HG02571 (cell line): Measurements from ENCODE around the gene KIAA1328.

Source experiments
- ATAC-seq: cut with Tn5 transposase; IDR thresholded peaks from one replicate; pipeline ENCODE4 v1.9.1; 2021; ENCODE audit warnings: mild to moderate bottlenecking, moderate library complexity; ENCODE audit not compliant: unreplicated experiment

KIAA1328 gene

DNA sequence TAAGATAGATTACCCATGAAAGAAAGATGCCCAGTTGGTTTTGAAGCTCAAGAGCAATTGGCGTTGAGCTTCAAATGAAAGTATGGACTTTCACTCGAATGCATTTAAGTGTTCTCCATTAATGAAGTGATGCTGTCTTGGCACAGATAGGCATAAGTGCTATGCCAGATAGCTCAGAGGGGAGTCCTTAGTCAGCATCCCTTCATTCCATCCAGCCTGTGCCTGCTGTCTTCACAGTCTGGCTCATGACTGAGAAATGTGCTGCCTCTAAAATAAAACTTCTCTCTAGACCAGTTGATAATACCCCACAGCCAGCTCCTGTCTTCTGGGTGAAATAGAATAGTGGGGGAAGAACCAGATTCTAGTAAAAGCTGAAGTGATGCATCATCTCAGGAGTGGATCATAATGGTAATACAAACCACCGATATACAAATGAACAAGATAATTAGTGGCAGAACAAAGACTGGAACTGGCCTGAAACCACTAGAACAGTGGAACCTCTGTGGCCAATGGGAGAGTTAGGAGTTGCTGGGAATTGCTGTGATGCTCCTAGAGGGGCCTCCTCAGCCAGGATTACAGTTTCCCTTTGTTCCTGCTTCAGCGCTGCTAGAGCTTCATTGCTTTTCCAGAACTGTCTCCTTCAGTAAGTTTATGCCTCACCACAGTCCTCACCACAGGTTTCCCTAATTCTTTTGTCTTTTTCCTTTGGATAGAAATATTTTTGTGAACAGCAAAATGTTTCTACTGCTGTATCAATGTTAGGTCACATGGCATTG is 359.3 kb downstream of the KIAA1328 start:
- ATAC-seq: no peak

DNA sequence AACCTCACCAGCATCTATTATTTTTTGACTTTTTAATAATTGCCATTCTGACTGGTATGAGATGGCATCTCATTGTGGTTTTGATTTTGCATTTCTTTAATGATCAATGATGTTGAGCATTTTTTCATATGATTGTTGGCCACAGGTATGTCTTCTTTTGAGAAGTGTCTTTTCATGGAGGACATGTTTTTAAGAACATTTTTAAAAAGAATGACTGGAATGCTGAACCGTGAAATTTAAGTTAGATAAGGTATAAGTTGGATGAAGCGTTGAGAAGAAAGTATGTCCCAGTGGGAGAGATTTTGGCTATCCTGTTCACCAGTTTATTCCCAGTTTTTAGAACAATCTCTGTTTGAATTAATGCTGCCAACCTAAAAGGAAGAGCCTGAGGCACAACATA is 370.8 kb downstream of the KIAA1328 start:
- ATAC-seq: no peak

DNA sequence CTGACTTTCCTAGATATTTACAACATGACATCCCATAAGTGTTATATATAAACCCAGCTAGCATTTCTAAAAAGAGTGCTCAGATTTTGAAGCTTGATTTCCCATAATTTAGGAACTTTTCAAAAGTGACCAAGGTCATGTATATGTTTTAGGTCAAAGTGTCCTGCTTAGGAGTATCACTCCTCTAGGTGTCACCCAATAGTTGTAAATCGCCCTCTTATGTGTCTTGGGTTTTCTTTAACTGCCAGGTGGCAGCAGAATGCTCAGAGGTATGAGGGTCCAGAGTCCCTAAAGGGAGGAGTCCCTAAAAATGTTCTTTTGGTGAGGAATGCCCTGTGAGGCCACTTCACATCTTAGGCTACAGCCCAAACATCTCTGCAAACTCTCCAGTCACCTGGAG is 378.4 kb downstream of the KIAA1328 start:
- ATAC-seq: no peak

DNA sequence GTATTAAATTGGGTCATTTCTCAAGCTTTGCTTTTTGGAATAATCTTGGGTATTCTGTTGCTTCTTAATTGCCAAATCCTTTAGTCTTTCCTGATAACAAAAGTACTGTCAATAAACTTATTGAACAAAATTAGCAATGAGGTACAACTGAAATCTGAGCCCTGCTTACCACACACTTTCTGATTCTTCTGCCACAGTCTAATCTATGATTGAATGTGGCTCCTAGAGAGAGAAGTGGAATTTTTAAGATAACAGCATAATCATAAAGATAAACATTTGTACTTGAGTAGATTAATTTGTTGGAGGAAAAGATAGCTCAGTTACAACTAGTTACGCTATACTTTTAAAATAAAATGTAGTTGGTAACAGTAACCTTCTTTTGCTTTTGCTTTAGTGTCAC is 381.9 kb downstream of the KIAA1328 start:
- ATAC-seq: no peak

DNA sequence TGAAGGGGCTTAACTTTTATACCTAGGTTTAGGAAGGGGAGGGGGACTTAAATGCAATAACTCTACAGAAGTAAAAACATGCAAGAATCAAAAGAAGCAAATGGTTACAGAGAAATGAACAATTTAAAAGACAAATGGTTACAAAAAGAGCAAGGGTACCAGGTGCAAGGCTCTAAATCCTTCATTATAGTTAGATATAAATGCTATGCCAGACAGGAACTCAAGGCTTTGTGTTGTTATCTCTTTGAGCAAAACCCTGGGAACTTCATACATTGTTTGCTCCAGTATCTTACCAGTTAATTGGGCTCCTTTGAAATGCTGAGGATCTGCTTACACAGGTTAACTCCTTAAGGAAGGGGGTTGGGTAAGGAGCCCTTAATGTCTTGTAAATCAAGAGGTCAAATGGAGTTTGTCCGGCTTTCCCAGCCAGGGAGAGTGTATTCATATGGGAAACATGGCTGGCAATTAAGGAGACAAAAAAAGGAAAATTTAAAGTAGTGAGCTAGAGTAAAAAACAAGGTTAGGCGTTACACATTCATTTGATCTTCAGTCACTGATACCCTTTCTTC is 389.2 kb downstream of the KIAA1328 start:
- no peak for ATAC-seq

DNA sequence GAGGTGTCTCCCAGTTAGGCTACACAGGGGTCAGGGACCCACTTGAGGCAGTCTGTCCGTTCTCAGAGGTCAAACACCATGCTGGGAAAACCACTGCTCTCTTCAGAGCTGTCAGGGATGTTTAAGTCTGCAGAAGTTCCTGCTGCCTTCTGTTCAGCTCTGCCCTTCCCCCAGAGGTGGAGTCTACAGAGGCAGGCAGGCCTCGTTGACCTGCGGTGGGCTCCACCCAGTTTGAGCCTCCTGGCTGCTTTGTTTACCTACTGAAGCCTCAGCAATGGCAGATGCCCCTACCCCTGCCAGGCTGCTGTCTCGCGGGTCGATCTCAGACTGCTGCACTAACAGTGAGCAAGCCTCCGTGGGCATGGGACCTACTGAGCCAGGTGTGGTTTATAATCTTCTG is 390.3 kb downstream of the KIAA1328 start:
- ATAC-seq: no peak

DNA sequence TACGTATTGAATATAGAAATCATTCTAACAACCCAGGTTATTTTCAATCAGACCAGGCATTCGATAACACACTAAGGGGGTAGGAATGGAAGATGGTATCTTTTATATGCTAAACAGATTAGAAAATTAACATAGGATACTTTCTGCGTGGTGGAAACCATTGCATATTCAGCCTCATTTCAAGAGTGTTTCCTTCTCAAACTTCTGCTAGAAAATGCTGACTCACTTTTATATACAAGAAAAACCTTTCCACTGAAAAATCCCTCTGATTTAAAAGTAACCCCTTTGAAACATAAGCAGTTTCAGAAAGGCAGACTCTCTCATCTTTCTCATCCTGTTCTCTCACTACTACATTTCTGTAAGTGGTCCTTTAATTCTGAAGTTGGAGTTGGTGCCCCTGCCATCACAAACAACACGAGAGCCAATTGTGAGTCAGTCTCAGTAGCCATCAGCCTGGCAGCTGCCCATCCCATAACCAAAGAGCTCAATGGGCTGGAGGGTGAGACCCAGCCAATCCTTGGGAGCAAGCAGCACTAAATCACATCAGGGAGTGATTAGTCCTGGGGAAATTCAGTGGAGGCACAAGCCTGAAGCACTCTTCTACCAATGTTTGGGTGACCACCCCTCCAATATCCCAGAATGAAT is 393.5 kb downstream of the KIAA1328 start:
- ATAC-seq: no peak

DNA sequence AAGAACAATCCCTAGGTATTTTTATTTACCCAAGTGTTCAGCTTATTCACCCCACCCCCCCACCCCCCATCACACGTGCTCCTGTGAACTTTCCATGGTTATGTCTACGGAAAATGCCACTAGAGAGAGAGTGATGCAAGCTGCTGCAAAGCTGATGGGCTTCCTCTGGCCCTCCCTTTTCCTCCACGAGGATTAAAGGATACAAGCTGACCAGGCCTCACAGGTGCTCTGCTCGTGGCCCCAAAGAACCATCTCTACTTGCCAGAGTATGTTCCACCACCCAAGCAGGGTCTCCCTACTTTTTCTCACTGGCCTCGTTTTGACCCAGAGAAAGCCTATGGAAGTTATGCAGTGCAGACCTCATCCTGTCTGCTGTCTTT is 394.1 kb downstream of the KIAA1328 start:
- ATAC-seq: no peak

DNA sequence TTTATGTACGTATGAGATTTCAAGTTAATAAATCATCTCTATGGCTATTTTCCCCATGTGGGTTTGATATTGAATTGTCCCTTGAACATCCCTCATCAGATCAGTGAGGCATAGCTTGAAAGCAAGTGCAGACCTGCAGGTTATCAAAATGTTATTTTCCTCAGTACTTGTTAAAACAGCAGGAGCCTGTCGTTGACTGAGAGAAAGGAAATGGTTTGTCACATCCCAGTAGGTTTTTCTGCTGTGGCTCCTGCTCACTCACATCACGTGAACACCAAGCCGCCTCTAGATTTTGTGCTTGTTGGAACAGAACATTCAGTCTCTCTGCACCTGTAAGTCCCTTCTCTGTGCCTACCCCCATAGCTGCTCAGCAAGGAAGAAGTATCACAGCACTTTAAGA is 396.4 kb downstream of the KIAA1328 start:
- ATAC-seq: no peak

DNA sequence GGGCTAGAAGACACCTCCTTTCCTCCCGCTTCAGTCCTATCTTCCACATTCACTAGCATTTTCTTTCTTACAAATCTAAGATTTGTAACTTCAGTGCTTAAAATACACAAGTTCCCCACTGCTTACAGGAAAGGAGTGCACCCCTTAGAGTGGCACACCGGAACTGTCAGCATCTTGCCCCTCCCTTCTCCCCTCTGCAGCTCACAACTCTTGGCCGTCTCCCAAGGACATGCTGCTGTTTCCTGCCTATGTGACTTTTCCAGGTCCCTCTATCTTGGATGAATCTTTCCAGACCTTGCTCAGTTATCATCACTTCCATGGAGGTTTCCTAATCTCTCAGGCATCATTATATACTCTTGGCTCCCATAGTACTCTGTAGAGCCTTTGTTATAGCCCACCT is 401.8 kb downstream of the KIAA1328 start:
- no peak for ATAC-seq

DNA sequence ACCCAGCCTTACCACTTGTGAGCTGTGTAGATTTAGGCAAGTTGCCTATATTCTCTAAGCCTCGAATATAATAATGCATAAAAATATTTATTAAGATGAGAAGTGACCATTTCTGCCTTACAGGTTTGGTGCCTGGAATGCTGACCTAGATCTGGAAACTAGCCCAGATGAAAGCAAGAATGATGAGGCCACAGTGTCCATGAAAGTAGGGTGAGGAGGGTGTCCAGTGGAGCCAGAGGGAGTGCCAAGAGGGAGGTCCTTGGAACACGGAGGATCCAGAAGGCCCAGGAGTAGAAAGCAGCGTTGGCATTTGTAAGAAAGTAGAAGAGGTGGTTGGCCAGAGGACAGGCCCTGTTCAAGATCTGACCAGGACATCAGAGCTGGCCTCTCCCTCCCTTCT is 402.3 kb downstream of the KIAA1328 start:
- ATAC-seq: no peak

DNA sequence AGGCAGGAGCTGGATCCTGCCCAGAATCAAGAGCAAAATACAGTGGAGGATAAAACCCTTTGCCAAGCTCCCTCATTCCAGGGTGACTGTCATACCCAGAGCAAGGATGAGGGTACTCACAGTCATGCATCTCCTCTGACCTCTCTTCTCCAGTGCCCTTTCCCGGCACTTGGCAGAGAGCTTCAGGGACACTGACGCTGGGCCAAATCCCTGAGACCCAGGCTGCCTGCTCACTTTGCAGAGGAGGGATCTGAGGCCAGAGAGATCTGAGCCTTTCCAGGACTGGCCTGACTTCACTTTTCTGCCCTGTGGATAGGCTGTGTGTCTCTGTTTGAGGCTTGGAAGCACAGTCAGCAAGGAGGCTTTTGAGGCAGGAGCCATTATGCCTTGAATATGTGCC is 406.7 kb downstream of the KIAA1328 start:
- no peak for ATAC-seq

DNA sequence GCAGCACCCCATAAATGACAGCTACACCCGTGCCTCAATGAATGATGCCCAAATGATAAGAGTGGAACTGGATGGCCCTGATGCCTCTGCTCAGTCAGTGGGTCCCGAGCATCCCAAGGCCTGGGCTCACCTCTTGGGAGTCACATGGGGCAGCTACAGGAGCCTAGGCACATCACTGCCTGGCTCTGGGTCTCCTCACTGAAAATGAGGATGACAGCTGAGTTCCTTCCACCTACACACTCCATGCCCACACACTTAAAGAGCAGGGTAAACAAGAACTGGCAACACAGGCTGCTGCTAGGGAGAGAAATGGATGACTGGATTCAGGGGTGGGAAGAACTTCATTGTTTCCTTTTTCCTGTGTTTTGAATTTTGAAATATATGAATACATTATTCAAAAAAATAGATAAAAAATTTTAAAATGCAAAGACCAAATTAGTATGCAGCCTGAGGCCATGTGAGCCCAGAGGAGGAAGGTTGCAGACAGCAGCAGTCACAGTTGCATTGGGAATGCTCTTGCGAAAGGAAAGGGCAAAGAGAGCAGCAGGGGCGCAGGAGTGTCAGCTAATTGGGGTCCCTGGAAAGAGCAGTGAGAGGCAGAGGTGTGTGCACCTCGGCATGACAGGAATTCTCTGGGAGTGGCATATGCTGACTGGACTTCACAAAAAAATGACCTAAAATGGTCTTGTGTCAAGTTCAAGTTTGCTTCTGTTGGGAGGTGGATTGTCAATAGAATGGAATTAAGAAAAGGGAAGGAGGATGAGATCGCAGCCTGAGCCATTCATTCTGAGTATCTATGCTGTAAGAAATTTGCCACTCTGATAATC is 409.6 kb downstream of the KIAA1328 start:
- ATAC-seq: no peak

DNA sequence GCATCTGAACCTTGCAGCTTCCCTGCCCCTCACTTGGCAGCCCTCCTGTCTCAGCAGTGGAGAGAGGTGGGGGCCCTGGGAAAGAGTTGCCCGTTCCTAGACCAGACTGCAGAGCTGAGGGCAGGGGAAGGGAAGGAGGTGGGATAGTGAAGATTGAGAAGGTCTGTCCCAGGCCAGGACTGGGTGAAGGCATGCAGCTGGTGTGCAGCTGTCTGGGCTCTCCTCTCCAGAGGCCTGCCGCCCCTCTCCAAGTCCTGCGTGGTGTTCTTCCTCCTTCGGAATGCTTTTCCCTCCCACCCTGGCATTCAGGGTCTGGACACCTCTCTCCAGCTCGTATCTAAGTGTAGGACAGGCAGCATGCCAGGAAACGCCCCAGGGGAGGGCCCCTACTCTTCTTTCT is 413.2 kb downstream of the KIAA1328 start:
- ATAC-seq: no peak

DNA sequence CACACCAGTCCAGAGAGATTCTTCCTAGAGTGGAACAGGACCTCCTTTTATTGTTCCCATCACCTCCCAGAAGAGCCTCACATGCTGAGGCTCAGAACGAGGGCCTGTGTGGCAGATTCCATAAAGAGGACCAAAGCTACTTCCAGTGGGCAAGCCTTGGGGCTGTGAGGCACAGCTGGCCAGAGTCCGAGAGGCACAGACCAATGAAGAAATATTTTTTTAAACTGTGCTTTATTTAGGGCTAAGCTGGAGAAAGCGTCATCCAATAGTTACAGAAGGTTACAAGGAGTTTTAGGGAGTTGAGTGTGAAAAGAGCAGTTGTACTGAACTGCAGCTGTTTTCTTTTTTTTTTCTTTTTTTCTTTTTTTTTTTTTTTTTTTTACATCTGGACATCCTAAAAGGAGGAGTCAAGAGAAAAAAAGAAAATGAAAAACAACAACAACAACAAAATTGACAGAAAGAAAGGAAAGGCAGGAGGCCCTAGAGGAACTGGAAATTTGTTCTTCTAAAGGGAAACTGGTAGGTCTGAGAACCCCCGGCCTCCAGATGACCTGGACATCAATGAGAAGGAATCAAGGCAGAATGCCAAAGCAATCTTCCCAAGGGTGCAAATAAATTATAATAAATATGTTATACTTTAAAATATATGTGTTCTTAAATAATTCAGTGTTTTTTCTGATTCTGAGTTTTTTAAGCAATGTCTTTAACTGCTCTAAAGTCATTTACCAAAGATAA is 414.1 kb downstream of the KIAA1328 start:
- ATAC-seq: no peak

DNA sequence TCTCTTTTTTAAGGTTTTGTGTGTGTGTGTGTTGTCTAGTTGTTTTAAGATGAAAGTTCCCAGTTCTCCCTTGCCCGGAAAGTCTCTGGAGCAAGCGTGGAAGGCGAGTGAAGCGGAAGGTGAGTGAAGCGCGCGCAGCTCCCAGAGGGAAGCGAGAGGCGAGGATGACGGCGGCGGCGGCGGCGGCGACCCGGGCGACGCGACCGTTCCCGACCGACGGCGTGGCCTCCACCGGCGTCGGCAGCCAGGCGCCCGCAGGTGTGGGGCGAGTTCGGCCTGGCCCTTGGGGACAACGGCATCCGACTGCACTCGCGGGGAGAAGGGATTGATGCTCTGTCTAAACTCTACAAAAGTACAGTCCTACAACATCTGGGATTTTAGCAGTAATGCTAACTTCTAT is 414.8 kb downstream of the KIAA1328 start:
- ATAC-seq: no peak

DNA sequence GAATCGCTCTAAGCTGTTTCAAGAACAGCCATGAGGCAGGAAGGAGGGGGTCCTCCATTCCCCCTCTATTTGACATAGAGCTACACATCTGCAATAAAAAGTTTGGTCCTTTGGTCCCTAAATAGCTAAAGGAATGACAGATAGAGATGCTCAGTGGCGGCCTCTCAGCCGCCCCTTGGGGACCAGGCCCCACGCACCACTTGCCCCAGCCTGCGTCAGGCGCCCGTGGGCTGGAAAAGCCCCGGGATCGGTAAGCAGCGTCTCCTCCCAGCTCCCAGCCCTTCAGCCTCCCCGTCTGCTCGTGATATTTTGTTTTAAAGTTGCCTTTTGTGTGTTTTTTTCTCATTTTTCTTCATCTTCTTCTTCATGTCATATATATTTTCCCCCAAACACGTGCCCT is 415.7 kb downstream of the KIAA1328 start:
- no peak for ATAC-seq

DNA sequence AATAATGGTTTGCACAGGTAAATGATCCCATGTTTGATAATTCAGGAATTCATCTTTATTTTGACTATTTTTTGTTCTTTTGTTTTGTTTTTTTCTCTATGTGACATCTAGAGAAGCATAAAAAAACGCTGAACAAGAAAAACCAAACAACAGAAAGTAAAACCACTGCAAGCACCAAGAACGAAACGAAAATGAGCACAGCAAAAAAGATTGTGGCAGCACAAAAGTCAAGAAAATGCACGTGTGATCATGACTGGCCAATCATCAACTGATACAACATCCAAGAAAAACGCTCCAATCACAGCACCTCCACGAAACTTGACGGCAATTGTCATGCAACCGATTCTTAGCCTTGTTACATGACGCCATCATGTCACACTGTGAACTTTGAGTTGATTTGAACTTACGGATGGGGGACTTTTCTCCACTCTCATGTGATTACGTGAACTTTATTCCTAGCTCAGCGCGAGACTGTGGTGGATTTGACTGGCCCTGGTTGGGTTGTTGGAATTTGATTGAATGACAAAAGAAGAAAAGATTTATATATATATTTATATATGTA is 417.9 kb downstream of the KIAA1328 start:
- ATAC-seq: no peak

DNA sequence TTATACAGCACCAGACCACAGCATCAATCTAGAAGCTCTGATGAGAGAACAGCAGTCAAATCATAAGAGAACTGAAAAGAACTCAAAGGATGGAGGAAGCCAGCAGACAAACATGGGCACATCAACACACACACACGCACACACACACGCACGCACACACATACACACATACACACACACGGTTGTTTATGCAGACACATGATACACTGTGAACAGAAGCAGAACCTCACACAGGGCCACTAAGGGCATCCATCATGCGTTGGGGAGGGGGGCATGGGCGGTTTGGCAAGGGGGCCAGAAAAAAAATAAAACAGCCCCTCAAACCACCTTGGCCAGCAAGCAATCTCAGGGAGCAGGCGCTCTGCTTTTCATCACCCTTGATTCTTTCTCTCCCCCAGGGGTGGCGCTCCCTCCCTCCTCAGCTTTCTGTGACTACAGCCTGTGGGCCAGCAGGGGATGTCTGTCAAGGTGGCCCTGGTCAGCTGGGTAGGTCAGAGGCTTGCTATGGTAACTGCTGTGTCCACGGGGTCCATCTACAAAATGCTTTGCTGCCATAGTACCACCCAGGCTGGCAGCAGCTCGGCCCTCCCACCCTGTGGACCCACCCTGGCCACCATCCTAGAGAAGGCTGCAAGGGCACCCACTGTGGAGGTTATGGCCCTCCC is 418.7 kb downstream of the KIAA1328 start:
- no peak for ATAC-seq

DNA sequence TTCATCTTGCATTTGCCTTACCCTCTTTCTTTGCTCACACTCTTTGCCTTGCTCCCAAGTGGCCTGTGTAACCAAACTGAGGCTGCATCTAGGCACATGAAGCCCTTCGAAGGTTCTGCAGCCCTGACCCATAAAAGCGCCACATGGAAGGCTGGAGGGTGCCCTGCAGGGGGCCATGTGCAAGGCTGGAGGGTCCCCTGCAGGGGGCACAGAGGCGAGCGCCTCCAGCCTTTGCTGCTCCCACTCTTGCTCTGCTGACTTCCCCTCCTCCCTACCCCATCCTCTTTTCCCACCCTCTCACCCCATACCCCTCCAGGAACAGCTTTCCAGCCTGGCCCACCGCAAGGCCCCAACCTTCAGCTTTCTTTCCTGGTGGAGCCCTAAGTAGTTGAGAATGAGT is 419.4 kb downstream of the KIAA1328 start:
- no peak for ATAC-seq
